Cerebellar cortex (tissue), 1 donor: ENCODE measurements around the gene PBRM1.
"Not testable (repeated sequence)": the region's sequence is repeated elsewhere in the genome, so short reads cannot be mapped to it uniquely, and the experiment has no call there.

Experiments used
- DNase-seq: peaks from one replicate; pipeline ENCODE4 v3.0.0-alpha.2; 2015; ENCODE audit warnings: low spot score

Gene PBRM1

GRCh38 chr3:52685709-52686691 lies at the start of gene PBRM1, which contains the start of gene GNL3:
Gene PBRM1 (minus strand): TSS chr3:52685913.
Gene GNL3 (plus strand): TSS chr3:52686032. CDS start chr3:52686093, 61 bp downstream.
- peak; percentile 95 for DNase-seq

GRCh38 chr3:52733256-52733891 lies 47.7 kb upstream of the PBRM1 start:
- no peak for DNase-seq

- no peak for DNase-seq
Measured at GRCh38 chr3:52731590-52731989, 45.9 kb upstream of the PBRM1 start.

DNA sequence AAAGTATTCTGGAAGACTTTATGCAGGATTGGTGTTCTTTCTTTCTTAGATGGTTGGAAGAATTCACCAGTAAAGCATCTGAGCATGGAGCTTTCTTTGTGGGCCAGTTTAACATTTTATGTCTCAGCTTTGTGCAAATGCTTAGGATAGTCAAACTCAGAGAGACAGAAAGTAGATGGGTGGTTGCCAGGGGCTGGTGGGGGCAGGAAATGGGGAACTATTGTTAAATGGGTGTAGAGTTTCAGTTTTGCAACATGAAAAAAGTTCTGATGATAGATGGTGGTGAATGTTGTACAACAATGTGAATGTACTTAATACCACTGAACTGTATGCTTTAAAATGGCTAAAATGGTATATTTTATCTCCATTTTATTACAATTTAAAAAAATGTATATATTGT lies 45.0 kb upstream of the PBRM1 start:
- no peak for DNase-seq

DNA sequence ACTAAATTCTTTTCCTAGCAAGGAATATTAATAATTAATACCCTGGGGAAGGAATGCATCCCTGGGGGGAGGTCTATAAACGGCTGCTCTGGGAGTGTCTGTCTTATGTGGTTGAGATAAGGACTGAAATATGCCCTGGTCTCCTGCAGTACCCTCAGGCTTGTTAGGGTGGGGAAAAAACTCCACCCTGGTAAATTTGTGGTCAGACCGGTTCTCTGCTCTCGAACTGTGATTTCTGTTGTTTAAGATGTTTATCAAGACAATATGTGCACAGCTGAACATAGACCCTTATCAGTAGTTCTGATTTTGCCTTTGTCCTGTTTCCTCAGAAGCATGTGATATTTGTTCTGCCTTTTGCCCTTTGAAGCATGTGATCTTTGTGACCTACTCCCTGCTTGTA lies 43.0 kb upstream of the PBRM1 start:
- not testable (repeated sequence) for DNase-seq

DNA sequence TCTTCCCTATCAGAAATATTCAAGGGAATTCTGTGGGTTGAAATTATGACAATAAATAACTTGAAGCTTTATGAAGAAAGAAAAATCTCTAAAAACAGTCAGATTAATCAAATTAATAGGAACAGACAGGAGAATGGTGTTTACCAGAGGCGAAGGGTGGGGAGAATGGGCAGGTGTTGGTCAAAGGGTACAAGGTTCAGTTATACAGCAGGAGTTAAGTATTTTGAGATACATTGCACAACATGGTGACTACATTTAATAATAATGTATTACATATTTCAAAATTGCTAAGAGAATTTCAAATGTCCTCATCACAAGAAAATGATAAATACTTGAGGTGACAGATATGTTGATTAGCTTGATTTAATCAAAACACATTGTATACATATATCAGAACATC lies 38.8 kb upstream of the PBRM1 start:
- DNase-seq = no peak

- DNase-seq = no peak
Measured at GRCh38 chr3:52723935-52724334, 38.2 kb upstream of the PBRM1 start.

DNA sequence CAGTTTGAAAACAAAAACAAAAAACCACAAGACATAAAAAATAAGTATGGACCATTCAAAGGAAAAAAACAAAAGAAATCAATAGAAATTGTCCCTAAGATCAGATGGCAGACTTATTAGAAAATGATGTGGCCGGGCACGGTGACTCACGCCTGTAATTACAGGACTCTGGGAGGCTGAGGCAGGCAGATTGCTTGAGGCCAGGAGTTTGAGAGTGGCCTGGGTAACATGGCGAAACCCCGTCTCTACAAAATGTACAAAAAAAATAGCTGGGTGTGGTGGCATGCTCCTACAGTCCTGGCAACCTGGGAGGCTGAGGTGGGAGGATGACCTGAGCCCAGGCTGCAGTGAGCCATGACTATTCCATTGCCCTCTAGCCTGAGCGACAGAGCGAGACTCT lies 36.8 kb upstream of the PBRM1 start:
- no peak for DNase-seq

DNA sequence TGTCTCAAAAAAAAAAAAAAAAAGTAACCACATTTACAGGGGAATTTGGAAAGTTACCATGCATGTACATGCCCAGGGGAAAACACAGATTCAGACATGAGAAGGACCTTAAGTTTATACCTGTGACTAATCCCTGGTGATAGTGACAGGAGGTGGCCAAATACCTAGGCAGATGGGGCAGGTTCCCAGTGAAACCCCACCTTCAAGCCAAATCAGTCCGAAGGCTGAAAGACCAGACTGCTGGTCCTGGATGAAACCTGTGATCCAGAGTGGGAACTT lies 36.0 kb upstream of the PBRM1 start:
- DNase-seq = no peak

- DNase-seq = no peak
Measured at GRCh38 chr3:52721002-52721729, 35.5 kb upstream of the PBRM1 start.

DNA sequence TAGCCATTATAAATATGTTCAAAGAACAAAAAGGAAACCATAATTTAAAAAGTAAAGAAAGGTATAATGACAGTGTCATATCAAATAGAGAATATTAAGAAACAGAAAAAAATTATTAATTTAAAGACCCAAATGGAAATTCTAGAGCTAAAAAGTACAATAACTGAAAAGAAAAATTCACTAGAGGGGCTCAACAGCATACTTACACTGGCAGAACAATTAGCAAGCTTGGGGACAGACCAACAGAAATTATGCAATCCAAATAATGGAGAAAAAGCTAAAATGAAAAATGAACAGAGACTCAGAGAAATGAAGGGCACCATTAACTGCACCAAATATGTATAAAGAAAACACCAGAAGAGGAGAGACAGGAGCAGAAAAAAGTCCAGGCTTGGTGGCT lies 33.9 kb upstream of the PBRM1 start:
- no peak for DNase-seq

DNA sequence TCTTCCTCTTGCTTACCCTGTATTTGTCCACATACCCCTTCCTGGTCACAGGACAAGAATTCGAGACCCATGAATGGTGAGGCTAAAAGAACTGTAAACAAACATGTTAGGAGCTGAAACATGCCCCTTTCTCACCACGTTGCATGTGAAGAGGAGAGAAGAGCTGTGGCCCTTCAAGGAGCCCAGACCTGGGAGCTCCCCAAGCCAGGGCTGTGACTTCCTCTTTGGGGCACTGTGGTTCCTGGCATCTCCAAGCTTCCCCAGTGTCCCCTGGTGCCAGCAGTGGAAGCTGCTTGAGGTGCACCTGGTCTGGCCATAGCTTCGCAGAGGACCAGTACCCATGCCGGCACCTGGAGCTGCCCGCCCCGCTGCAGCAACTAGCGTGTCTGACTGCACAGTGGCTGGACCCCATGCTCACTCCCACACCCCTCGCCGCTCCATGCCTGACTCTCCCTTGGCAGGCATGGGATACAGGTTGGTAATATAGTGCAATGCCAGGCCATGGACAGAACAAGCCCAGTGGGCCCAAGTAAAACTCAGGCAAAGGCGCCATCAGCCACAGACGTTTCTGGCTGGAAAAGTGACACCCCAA lies 30.1 kb upstream of the PBRM1 start:
- DNase-seq = no peak

- no peak for DNase-seq
Measured at GRCh38 chr3:52714335-52715302, 28.9 kb upstream of the PBRM1 start.

GRCh38 chr3:52712291-52713212 lies 26.8 kb upstream of the PBRM1 start:
- no peak for DNase-seq

- DNase-seq = no peak
Measured at GRCh38 chr3:52710512-52710911, 24.8 kb upstream of the PBRM1 start.

- DNase-seq = no peak
Measured at GRCh38 chr3:52707585-52707984, 21.9 kb upstream of the PBRM1 start.

DNA sequence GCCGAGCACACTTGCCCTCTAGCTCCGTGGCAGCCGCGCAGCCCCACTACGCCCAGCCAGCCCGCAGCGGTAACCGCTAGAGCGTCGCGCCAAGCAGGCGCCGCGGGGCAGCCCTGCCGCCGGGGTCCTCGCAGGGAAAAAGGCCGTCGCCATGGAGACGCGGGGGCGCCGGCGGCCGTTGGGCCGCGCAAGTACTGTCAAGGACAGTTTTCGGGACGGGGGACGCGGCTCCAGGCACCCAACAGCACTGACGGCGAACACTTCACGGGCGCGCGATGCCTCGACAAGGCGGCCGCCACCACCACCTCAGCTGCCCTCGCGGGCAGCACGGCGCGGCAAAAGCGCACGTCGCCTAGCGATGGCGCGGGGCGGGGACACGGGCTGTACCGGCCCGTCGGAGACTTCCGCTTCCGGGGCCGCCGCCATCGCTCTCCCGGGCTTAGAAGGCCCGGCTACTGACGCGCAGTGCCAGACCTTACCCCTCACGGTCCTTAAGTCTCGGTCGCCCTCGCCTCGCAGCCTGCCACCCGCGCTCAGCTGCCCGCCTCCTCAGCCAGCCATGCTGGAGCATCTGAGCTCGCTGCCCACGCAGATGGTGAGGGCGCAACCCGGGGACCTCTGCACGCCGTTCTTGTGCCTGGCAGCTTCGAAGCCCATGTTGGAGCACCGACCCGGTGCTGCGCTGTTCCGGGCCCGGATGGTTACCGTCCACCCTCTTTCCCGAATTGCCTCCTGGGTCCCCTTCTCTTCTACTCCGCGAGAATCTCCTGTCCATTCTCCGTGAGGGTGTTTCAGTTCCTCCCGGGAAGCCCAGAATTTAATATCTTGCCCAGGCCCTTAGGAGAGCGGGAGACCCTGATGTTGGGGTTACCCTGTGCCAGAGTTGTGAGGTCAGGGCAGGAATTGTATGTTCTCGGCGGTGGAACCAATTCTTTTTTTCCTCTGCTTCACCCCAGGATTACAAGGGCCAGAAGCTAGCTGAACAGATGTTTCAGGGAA lies 20.3 kb upstream of the PBRM1 start, which contains the start of the genes GLT8D1 and SPCS1:
Gene GLT8D1, minus strand, starts transcription at position 104 of the 999 bp plus-strand sequence. CDS start 5,331 bp downstream, outside the sequence.
Gene SPCS1, plus strand, starts transcription at position 419 of the 999 bp plus-strand sequence. Its CDS starts 141 bp downstream, at position 560.
- peak; percentile 87 for DNase-seq

DNA sequence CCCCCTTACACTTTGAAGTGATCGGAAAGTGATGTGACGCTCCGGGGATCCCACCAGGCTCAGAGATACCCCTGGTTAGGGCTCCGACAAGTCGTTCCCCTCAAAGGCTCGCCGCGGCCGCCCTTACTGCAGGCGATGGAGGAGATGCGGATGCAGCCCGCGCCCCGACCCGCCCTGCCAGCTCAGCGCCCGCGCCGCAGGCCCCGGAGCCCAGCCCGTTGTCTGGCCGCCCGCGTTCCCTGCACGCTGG lies 19.6 kb upstream of the PBRM1 start:
- no peak for DNase-seq
